Mucosa of descending colon (tissue), 3 donors: ENCODE data around the gene ELL. TPM values are rescaled to one million over a fixed set of nuclear protein-coding genes. Genes with fewer than 3 reads are reported as not detected.
A peak's percentile ranks its signal among the peaks of the same experiment; 100 is the strongest.

ENCODE experiments used
- ATAC-seq: fragments of 200-7000 bp; cut with Tn5 transposase; one replicate; pipeline ENCODE4 v1.9.1; 2020; ENCODE audit warnings: mild to moderate bottlenecking, moderate library complexity
- DNase-seq, 3 donors: peaks; one replicate each; pipeline ENCODE4 v3.0.0-alpha.2; 2020
- H3K36me3 ChIP-seq: fragments of 200-600 bp; one replicate; pipeline ENCODE4 v1.8.0; 2021; ENCODE audit warnings: low read depth, mild to moderate bottlenecking
- H3K4me1 ChIP-seq: fragments of 200-600 bp; one replicate; pipeline ENCODE4 v1.8.0; 2021; ENCODE audit warnings: low read depth, mild to moderate bottlenecking
- H3K4me3 ChIP-seq: fragments of 200-600 bp; one replicate; pipeline ENCODE4 v1.8.0; 2021; ENCODE audit warnings: mild to moderate bottlenecking
- H3K9me3 ChIP-seq: fragments of 200-600 bp; one replicate; pipeline ENCODE4 v1.8.0; 2021; ENCODE audit warnings: mild to moderate bottlenecking
- intact Hi-C, 2 donors: fragments of 100-400 bp; cut with DNase I in 1 of 2; cut with micrococcal nuclease in 1 of 2; formaldehyde crosslinking; loops; one replicate each; pipeline versions ENCODE4 v1.11.0 to v1.11.1; 2022; cut with DNase I, micrococcal nuclease
- total RNA-seq, 3 donors: library from RNA; stranded (reverse); fragmentation: NEBNext Ultra II Directional in 2 of 3; extraction: Animal tissue kit (Norgen Biotek cat#: 25700) in 2 of 3; gene quantifications; one replicate each; pipeline versions ENCODE4 v1.2.1 to v1.2.4, GENCODE V29; 2021 to 2023
- TF ChIP-seq, protein P1 (sequence below): fragments of 200-600 bp; IDR thresholded peaks from one replicate; pipeline ENCODE4 v1.8.0; 2022; ENCODE audit warnings: antibody characterized with exemption, mild to moderate bottlenecking
- donor health status: DM: no; HTN: no; CAD: no; lungs with moderate emphysema.
- donor health status: DM: no; HTN: no; CAD: no.
- donor health status: DM: no; HTN: yes; CAD: no.

ELL gene
- total RNA-seq, 3 donors from 2014 or later, result 17.8 to 21.6 (median 18.9) TPM

DNA sequence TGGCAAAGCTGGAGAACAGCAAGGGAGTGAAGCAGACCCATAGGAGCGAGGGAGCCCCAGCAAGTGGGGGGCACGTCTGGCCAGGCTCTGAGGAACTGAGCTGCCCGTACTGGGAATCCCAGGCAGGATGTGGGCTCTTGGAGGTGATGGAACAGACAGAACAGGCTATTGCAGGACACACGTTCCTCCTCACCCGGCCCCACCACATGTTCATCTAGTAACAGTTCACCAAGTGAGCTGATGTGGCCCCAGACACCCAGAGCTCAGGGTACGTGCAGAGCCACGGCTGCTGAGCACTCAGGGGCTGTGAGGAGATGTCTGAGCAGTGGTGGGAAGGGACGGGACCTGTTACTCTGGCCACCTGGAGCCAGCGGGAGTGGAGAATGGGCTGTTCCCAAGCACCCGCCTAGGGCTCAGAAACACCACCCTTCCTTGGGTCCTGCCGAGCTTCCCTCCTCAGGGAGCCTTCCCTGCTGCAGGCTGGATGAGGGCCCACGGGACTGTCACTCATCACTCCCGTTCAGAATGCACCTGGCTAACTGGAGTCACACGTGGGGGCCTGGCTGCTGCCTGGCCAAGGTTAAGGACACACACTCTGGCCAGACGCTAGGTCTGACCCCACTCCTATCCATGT lies 18.4 kb downstream of the ELL start:
- no peak for ATAC-seq
- H3K4me1 ChIP-seq, result peaks cover 68% of the 10 kb centered on the region
- no peaks in the 10 kb centered on the region for H3K36me3 ChIP-seq
- TF ChIP-seq, protein P1, sequence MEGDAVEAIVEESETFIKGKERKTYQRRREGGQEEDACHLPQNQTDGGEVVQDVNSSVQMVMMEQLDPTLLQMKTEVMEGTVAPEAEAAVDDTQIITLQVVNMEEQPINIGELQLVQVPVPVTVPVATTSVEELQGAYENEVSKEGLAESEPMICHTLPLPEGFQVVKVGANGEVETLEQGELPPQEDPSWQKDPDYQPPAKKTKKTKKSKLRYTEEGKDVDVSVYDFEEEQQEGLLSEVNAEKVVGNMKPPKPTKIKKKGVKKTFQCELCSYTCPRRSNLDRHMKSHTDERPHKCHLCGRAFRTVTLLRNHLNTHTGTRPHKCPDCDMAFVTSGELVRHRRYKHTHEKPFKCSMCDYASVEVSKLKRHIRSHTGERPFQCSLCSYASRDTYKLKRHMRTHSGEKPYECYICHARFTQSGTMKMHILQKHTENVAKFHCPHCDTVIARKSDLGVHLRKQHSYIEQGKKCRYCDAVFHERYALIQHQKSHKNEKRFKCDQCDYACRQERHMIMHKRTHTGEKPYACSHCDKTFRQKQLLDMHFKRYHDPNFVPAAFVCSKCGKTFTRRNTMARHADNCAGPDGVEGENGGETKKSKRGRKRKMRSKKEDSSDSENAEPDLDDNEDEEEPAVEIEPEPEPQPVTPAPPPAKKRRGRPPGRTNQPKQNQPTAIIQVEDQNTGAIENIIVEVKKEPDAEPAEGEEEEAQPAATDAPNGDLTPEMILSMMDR, result no peak
- DNase-seq, result no peak
- no peaks in the 10 kb centered on the region for H3K9me3 ChIP-seq
- H3K4me3 ChIP-seq, result no peak overlapping the region
- intact Hi-C loops, result no loop called here

DNA sequence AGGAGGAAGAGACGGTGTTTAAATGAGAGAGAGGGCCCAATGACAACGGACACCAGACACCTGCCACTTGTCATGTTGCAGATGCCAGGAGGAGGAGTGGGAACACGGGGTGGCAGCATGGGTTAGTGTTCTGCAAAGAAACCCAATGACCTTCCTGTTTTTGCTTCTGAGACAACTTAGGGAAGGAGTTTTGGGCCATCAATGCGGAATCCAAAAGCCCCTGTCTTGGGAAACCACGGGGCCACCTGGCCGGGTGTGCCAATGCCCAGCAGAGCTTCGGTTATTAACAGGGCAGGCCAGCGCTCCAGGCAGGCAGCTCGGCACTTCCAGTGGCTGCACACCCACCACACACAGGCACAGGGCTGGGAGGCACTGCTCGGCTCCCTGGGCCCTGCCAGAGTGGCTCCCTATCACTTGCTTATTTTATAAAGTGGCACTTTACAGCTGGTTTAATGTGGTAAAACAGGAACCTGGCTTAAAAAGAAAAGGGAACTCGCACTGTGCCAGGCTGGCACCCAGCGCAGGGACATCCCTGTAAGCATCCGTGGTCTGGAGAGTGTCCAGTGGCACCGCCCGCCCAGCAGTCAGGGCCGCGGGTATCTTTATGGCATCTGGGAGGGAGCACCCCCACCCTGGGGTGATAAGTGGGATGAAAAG lies 19.1 kb downstream of the ELL start:
- H3K4me3 ChIP-seq, result no peak overlapping the region
- no peak for ATAC-seq
- no peak for DNase-seq
- no peaks in the 10 kb centered on the region for H3K36me3 ChIP-seq
- TF ChIP-seq, protein P1, result no peak
- no peaks in the 10 kb centered on the region for H3K9me3 ChIP-seq
- H3K4me1 ChIP-seq, result peaks cover 64% of the 10 kb centered on the region
- intact Hi-C loops, result no loop called here

DNA sequence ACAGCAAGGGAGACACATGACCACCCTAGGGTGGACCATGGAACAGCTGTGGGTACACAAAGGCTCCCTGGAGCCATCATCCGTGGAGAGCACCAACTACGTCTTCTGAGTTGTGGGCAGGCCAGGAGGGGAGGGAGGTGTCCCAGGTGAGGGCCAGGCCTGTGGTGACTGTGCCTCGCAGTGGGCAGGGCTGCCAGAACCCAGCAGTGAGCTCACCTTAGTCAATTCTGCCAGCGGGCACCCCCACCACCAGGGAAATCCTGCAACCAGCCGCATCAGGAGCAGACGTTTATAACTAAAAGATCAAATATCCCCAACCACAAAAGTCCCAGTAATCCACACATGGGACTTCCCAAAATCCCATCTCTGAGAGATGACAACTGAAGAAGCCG lies 19.6 kb downstream of the ELL start:
- Histone ChIP-seq H3K4me3 (no peak overlapping the region), H3K36me3 (no peaks in the 10 kb centered on the region), H3K9me3 (no peaks in the 10 kb centered on the region), H3K4me1 (peaks cover 64% of the 10 kb centered on the region)
- ATAC-seq (no peak), DNase-seq (no peak)
- intact Hi-C loops, result no loop called here
- TF ChIP-seq, protein P1, result no peak

DNA sequence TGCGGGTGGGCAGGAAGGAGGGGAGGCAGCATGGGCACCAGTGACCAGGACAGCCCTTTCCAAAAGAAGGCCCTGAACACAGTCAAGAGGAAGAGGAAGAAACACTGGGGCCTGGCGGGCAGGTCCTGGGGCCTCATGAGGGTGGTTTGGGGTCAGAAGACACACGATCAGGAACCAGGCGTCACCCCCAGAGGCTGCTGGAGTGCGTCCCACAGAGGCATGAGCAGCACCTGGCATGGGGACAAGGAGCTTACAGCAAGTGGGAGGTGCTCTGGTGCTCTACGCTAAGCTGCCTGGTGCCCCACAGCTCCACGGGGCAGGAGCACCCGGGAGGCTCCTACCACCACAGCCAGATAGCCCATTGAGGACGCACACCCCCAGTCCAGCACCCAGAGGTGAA lies 20.0 kb downstream of the ELL start:
- Histone ChIP-seq H3K36me3 (no peaks in the 10 kb centered on the region), H3K9me3 (no peaks in the 10 kb centered on the region), H3K4me1 (peaks cover 64% of the 10 kb centered on the region), H3K4me3 (no peak overlapping the region)
- no peak for ATAC-seq
- peak in 1 of 3 donors; percentile 33 for DNase-seq
- TF ChIP-seq, protein P1, result no peak
- intact Hi-C loops, result no loop called here

DNA sequence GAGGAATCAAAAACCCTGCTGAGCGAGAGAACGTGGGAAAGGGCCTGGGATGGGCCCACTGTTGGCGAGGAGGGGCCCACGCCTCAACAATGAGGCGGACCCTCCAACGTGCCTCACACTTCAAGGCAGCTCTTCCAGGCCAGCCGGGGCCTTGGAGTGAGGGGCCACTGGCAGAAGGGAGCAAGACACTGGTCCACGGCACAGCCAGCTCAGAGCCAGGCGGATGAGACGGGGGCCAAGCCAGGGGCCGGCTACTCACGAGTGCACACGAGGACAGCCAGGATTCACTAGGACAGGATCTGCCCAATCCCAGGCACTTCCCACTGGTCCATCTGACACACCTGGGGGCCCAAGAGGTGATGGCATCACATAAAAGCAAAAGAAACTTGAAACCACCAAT lies 20.5 kb downstream of the ELL start:
- intact Hi-C loops, result no loop called here
- Histone ChIP-seq H3K36me3 (no peaks in the 10 kb centered on the region), H3K9me3 (no peaks in the 10 kb centered on the region), H3K4me1 (peaks cover 64% of the 10 kb centered on the region), H3K4me3 (no peak overlapping the region)
- TF ChIP-seq, protein P1, result no peak
- no peak for ATAC-seq
- DNase-seq, result no peak
